K562 (cell line): ENCODE measurements around the gene AKT1. TPM values are rescaled to one million over a fixed set of nuclear protein-coding genes. Genes with fewer than 3 reads are reported as not detected.

Source experiments
- ATAC-seq: fragments of 200-7000 bp; cut with Tn5 transposase; 3 replicates; pipeline ENCODE4 v1.9.1; 2020; ENCODE audit warnings: moderate library complexity
- BruUV-seq: library from RNA; stranded (reverse); fragments of 400-500 nt; replicated peaks from 2 replicates; lab custom pipeline; 2021; lab: Mats Ljungman, UMichigan
- CTCF ChIA-PET: fragments of 300-600 bp; formaldehyde crosslinking; extraction: SDS; loops from one replicate; lab custom pipeline; 2021; ENCODE audit warnings: low intra/inter-chr PET ratio; lab: Yijun Ruan, JAX
- POLR2A ChIA-PET: fragments of 300-600, 350-650 bp; sonication (Branson Sonifier 250); formaldehyde crosslinking; extraction: SDS; loops from one replicate; lab custom pipeline; 2021; ENCODE audit warnings: antibody characterized with exemption, inconsistent platforms; lab: Yijun Ruan, JAX
- DNase-seq, 4 experiments: peaks; one replicate each; pipeline versions ENCODE4 v3.0.0 to v3.0.0-alpha.2; 2011 to 2018; ENCODE audit warnings: low spot score in 3 of 4, mixed read lengths in 3 of 4; ENCODE audit errors: extremely low read depth in 1 of 4
- FAIRE-seq: peaks from 2 replicates; lab custom pipeline; 2011; peaks lifted over from hg19 to GRCh38; lab: Jason Lieb, UNC
- H2AFZ ChIP-seq: 2 replicates; pipeline ENCODE4 v1.6.0; 2011; ENCODE audit warnings: low read depth, low read length, control low read depth, inconsistent platforms
- H3K27ac ChIP-seq: fragments of 200-600 bp; 3 replicates; pipeline ENCODE4 v1.8.0; 2011; ENCODE audit warnings: low read depth, mild to moderate bottlenecking, control low read depth, inconsistent platforms, low read length, moderate library complexity, mixed read lengths; ENCODE audit errors: extremely low read depth
- H3K27me3 ChIP-seq, 2 experiments: fragments of 300-600 bp in 1 of 2; 2 replicates in 1 of 2; 3 replicates in 1 of 2; pipeline versions ENCODE4 v1.6.0 to v1.8.0; 2011; ENCODE audit warnings: inconsistent platforms in 2 of 2, low read length in 2 of 2, mild to moderate bottlenecking in 1 of 2, mixed read lengths in 1 of 2, moderate library complexity in 1 of 2; ENCODE audit not compliant: control insufficient read depth in 2 of 2, insufficient read depth in 2 of 2
- H3K36me3 ChIP-seq: fragments of 300-600 bp; 3 replicates; pipeline ENCODE4 v1.8.0; 2011; ENCODE audit warnings: mild to moderate bottlenecking, low read length, inconsistent platforms; ENCODE audit not compliant: control insufficient read depth, insufficient read depth
- H3K4me1 ChIP-seq, 2 experiments: fragments of 200-600 bp in 1 of 2; replicated peaks in 1 of 2; 2 replicates in 1 of 2; 3 replicates in 1 of 2; pipeline versions ENCODE4 v1.5.1 to v1.8.0; 2011; ENCODE audit warnings: inconsistent platforms in 2 of 2, low read length in 2 of 2, mild to moderate bottlenecking in 1 of 2, mixed read lengths in 1 of 2, moderate library complexity in 1 of 2; ENCODE audit not compliant: control insufficient read depth in 2 of 2, insufficient read depth in 2 of 2
- H3K4me2 ChIP-seq: 2 replicates; pipeline ENCODE4 v1.6.1; 2011; ENCODE audit warnings: low read length, control low read depth, inconsistent platforms, mixed read lengths; ENCODE audit not compliant: insufficient read depth
- H3K4me3 ChIP-seq: fragments of 200-600 bp; sonication (generic), shearing (Covaris generic); 2 replicates; pipeline ENCODE4 v1.5.1; 2016; ENCODE audit warnings: control low read depth, inconsistent platforms
- H3K79me2 ChIP-seq: fragments of 200-600 bp; 3 replicates; pipeline ENCODE4 v1.8.0; 2011; ENCODE audit warnings: low read length, inconsistent platforms; ENCODE audit not compliant: control insufficient read depth, insufficient read depth
- H3K9ac ChIP-seq, 2 experiments: 2 replicates each; pipeline versions ENCODE4 v1.6.0 to v1.6.1; 2011; ENCODE audit warnings: low read depth in 2 of 2, low read length in 2 of 2, control low read depth in 1 of 2, inconsistent platforms in 1 of 2, mild to moderate bottlenecking in 1 of 2, mixed read lengths in 1 of 2; ENCODE audit not compliant: insufficient read depth in 1 of 2
- H3K9me1 ChIP-seq: one replicate; pipeline ENCODE4 v1.6.0; 2011; ENCODE audit warnings: inconsistent platforms, mild to moderate bottlenecking, low read length, moderate library complexity; ENCODE audit not compliant: control insufficient read depth, insufficient read depth
- H3K9me3 ChIP-seq: replicated peaks from 2 replicates; pipeline ENCODE4 v1.5.1; 2011; ENCODE audit warnings: low read depth, low read length, inconsistent platforms; ENCODE audit not compliant: control insufficient read depth, insufficient read depth
- H4K20me1 ChIP-seq: replicated peaks from 2 replicates; pipeline ENCODE4 v1.6.1; 2011; ENCODE audit warnings: low read length, inconsistent platforms, mixed read lengths; ENCODE audit not compliant: control insufficient read depth, insufficient read depth
- ATF7 ChIP-seq: fragments of 450-650 bp; IDR thresholded peaks from 2 replicates; pipeline ENCODE4 v1.7.1; 2014; ENCODE audit warnings: mild to moderate bottlenecking, moderate library complexity
- CBX2 ChIP-seq: fragments of 200-600 bp; sonication (generic); IDR thresholded peaks from one replicate; pipeline ENCODE4 v1.6.1; 2012; ENCODE audit warnings: mild to moderate bottlenecking, low read length, inconsistent platforms; ENCODE audit not compliant: insufficient read depth, poor library complexity, severe bottlenecking
- E2F3 ChIP-seq: fragments of 250-450 bp; sonication (Bioruptor Pico); IDR thresholded peaks from 2 replicates; pipeline ENCODE4 v1.4.0; 2020; ENCODE audit warnings: mild to moderate bottlenecking
- EP400 ChIP-seq: fragments of 450-650 bp; IDR thresholded peaks from 2 replicates; pipeline ENCODE4 v1.6.1; 2017; ENCODE audit warnings: antibody characterized with exemption, mild to moderate bottlenecking, moderate library complexity
- HMGN3 ChIP-seq: IDR thresholded peaks from 2 replicates; pipeline ENCODE4 v1.6.1; 2011; ENCODE audit warnings: borderline replicate concordance, low read depth, mild to moderate bottlenecking, mixed read lengths, low read length; ENCODE audit not compliant: insufficient read length; ENCODE audit errors: extremely low read depth
- NCOA4 ChIP-seq: fragments of 450-650 bp; IDR thresholded peaks from 2 replicates; pipeline ENCODE4 v1.6.1; 2018; ENCODE audit warnings: mild to moderate bottlenecking; ENCODE audit not compliant: partially characterized antibody
- PTRF ChIP-seq: fragments of 450-650 bp; IDR thresholded peaks from 2 replicates; pipeline ENCODE4 v1.6.1; 2016; ENCODE audit warnings: mild to moderate bottlenecking, missing genetic modification characterization, missing compliant biosample characterization
- TBP ChIP-seq: optimal IDR thresholded peaks from 2 replicates; pipeline ENCODE3; 2011; ENCODE audit warnings: low read depth, low read length, improper control_type of control experiment
- WGBS: fragments of 100-300 bp; shearing (Covaris generic); methylation state at CpG from one replicate; pipeline ENCODE4 v1.1.6; 2016; ENCODE audit warnings: low coverage, mixed read lengths; ENCODE audit not compliant: insufficient coverage; ENCODE audit errors: missing lambda C conversion rate; 5-methylcytosine and 5-hydroxymethylcytosine counted together
- in situ Hi-C: fragments of 300-500 bp; cut with MboI; formaldehyde crosslinking; loops from 4 replicates; pipeline ENCODE4 v1.15.0; 2018; ENCODE audit warnings: inconsistent platforms, mixed read lengths
- intact Hi-C: fragments of 100-400 bp; cut with micrococcal nuclease; formaldehyde crosslinking; loops from 2 replicates; pipeline ENCODE4 v1.14.2; 2022
- polyA plus RNA-seq, 8 experiments: library from polyadenylated mRNA; depleted of rRNA in 4 of 8; stranded (reverse) in 5 of 8; unstranded in 3 of 8; fragments of >200 nt; fragmentation: Nextera tagmentation in 2 of 8; fragmentation: Illumina TruSeq in 1 of 8; extraction: Ambion mirVana in 2 of 8; extraction: Trizol in 1 of 8; gene quantifications; 2 replicates each; pipeline versions ENCODE4 v1.2.1 to v1.2.3, GENCODE V29; 2011 to 2014; ENCODE audit warnings: inconsistent platforms in 1 of 8, missing spikeins in 1 of 8
- total RNA-seq, 7 experiments: library from RNA; depleted of rRNA in 6 of 7; stranded (reverse); fragments of >200 nt in 6 of 7; fragmentation: Illumina TruSeq in 2 of 7; extraction: Trizol in 2 of 7; gene quantifications; 2 replicates each; pipeline versions ENCODE4 v1.2.1 to v1.2.3, GENCODE V29; 2011 to 2021; ENCODE audit warnings: low replicate concordance in 1 of 7
- TF ChIP-seq, protein P1 (sequence below), 2 experiments: fragments of 150-350 bp in 1 of 2; IDR thresholded peaks; 2 replicates each; pipeline ENCODE4 v1.6.1; 2012 to 2016; ENCODE audit warnings: low read depth in 2 of 2, low read length in 2 of 2, mild to moderate bottlenecking in 1 of 2, moderate library complexity in 1 of 2
- TF ChIP-seq, protein P2 (sequence below): fragments of 250-450 bp; sonication (Bioruptor Pico); IDR thresholded peaks from 2 replicates; pipeline ENCODE4 v1.5.0; 2020; ENCODE audit warnings: mild to moderate bottlenecking
- TF ChIP-seq, protein P3 (sequence below): fragments of 450-650 bp; IDR thresholded peaks from 2 replicates; pipeline ENCODE4 v1.6.1; 2014; ENCODE audit warnings: low read depth, mild to moderate bottlenecking, moderate library complexity, borderline replicate concordance

The AKT1 gene
- total and polyA plus RNA-seq, 9 of the 15 experiments (the other 6 are each of a cell fraction or from before 2014, with no cell fraction given) = 0.49 to 132 (median 75.1) TPM

DNA sequence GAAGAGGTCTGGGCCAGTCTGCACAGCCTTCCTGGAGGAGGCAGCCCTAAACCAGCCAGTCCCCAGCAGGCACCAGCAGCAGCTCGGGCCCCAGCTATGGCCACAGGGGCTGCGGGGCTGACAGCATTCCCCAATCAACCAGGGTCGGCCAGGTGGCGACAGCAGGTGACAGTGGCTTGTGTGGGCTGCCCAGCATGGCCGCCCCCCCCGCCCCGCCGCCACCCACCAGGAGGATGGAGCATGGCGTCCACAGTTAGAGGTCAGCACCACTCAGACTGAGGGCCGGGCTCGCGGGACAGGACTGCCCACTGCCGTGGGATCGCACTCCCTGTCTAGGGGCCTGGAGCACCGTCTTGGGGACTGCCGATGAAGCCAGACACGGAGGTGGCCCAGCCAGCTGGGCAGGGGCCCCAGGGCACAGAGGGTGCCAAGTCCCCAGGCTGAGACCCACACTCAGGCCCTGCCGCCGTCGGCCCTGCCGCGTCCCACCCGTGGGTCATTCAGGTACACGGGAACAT is 15.0 kb downstream of the AKT1 start:
- Histone ChIP-seq H3K4me3 (no peak overlapping the region), H3K9me1 (no peaks in the 10 kb centered on the region), H3K27me3 (no peaks in the 10 kb centered on the region), H3K4me1 (peaks cover 0 to 53% of the 10 kb centered on the region in 2 experiments; a peak in 2 of 5 replicates), H3K9ac (no peak overlapping the region), H3K36me3 (peaks cover 42% of the 10 kb centered on the region; the same call in 1 of the 3 replicates), H3K9me3 (no peaks in the 10 kb centered on the region), H3K79me2 (no peaks in the 10 kb centered on the region), H4K20me1 (no peaks in the 10 kb centered on the region; the same call in 1 of the 2 replicates), H3K4me2 (no peak overlapping the region), H2AFZ (no peak overlapping the region), H3K27ac (no peak overlapping the region)
- in situ Hi-C loops (no loop called here), intact Hi-C loops (no loop called here)
- WGBS = 72% methylated on average over 8 of the region's 24 CpGs
- ChIA-PET CTCF (no interaction called here), POLR2A (interaction anchor here (1.0 kb wide), 1 partner anchor 28 kb away, joined by 3 read pairs; the partner anchor contains the start of gene SIVA1)
- ATAC-seq (no peak), DNase-seq (no peak), FAIRE-seq (no peak)
- BruUV-seq = no TSS peak
- TF ChIP-seq PTRF (tag) (no peak), NCOA4 (no peak), EP400 (no peak), ATF7 (no peak), CBX2 (no peak), E2F3 (CRISPR knock-in tag) (no peak), HMGN3 (no peak), TBP (no peak)
- TF ChIP-seq, protein P1, sequence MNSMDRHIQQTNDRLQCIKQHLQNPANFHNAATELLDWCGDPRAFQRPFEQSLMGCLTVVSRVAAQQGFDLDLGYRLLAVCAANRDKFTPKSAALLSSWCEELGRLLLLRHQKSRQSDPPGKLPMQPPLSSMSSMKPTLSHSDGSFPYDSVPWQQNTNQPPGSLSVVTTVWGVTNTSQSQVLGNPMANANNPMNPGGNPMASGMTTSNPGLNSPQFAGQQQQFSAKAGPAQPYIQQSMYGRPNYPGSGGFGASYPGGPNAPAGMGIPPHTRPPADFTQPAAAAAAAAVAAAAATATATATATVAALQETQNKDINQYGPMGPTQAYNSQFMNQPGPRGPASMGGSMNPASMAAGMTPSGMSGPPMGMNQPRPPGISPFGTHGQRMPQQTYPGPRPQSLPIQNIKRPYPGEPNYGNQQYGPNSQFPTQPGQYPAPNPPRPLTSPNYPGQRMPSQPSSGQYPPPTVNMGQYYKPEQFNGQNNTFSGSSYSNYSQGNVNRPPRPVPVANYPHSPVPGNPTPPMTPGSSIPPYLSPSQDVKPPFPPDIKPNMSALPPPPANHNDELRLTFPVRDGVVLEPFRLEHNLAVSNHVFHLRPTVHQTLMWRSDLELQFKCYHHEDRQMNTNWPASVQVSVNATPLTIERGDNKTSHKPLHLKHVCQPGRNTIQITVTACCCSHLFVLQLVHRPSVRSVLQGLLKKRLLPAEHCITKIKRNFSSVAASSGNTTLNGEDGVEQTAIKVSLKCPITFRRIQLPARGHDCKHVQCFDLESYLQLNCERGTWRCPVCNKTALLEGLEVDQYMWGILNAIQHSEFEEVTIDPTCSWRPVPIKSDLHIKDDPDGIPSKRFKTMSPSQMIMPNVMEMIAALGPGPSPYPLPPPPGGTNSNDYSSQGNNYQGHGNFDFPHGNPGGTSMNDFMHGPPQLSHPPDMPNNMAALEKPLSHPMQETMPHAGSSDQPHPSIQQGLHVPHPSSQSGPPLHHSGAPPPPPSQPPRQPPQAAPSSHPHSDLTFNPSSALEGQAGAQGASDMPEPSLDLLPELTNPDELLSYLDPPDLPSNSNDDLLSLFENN (IDR thresholded peaks at IDR 0.05; ENCODE audit: low read depth in 2 of 2, low read length in 2 of 2) = no peak
- TF ChIP-seq, protein P2, sequence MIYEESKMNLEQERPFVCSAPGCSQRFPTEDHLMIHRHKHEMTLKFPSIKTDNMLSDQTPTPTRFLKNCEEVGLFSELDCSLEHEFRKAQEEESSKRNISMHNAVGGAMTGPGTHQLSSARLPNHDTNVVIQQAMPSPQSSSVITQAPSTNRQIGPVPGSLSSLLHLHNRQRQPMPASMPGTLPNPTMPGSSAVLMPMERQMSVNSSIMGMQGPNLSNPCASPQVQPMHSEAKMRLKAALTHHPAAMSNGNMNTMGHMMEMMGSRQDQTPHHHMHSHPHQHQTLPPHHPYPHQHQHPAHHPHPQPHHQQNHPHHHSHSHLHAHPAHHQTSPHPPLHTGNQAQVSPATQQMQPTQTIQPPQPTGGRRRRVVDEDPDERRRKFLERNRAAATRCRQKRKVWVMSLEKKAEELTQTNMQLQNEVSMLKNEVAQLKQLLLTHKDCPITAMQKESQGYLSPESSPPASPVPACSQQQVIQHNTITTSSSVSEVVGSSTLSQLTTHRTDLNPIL (CRISPR knock-in tag) = no peak
- TF ChIP-seq, protein P3, sequence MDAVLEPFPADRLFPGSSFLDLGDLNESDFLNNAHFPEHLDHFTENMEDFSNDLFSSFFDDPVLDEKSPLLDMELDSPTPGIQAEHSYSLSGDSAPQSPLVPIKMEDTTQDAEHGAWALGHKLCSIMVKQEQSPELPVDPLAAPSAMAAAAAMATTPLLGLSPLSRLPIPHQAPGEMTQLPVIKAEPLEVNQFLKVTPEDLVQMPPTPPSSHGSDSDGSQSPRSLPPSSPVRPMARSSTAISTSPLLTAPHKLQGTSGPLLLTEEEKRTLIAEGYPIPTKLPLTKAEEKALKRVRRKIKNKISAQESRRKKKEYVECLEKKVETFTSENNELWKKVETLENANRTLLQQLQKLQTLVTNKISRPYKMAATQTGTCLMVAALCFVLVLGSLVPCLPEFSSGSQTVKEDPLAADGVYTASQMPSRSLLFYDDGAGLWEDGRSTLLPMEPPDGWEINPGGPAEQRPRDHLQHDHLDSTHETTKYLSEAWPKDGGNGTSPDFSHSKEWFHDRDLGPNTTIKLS = no peak
